HG03039 (cell line): Measurements from ENCODE around the gene HIVEP3.

Source experiments
- ATAC-seq: cut with Tn5 transposase; IDR thresholded peaks from one replicate; pipeline ENCODE4 v1.9.1; 2021; ENCODE audit warnings: mild to moderate bottlenecking, moderate library complexity; ENCODE audit not compliant: unreplicated experiment

The HIVEP3 gene

DNA sequence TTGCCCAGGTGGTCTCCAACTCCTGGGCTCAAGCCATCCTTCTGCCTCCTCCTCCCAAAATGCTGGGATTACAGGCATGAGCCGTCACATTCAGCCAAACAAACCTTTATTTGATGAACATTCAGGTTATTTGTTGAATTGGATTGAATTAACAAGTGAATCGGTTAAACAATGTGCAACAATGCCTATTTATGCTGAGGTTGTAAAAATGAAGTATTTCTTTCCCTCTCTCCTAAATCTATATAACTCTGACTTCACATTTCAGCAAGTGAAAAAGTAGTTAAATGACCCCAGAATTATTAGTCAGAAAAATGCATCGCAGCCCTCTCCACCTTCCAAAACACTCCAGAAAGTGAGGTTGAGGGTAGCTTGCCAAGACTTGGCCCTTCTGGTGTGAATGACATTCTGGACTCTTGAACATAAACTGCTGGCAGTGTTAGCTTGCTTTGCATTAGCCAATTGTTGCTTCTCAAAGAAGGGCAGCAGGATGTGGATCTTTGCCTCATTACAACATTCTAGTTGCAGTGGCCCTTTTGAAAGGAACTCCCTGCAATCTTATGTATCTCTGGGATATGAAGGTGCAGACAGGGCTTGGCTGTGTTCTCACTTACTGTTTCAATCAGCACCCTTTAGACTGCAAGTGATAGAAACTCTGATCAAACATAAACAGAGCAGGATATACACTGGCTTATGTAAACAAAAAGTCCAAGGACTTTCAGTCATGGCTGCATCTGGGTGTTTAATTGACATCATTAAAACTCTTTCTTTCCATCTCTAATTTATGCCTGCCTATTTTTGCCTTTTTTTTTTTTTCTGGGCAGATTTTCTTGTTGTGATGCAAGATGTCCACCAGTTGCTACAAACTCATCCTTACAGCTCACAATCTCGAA lies 456.7 kb downstream of the HIVEP3 start:
- no peak for ATAC-seq

DNA sequence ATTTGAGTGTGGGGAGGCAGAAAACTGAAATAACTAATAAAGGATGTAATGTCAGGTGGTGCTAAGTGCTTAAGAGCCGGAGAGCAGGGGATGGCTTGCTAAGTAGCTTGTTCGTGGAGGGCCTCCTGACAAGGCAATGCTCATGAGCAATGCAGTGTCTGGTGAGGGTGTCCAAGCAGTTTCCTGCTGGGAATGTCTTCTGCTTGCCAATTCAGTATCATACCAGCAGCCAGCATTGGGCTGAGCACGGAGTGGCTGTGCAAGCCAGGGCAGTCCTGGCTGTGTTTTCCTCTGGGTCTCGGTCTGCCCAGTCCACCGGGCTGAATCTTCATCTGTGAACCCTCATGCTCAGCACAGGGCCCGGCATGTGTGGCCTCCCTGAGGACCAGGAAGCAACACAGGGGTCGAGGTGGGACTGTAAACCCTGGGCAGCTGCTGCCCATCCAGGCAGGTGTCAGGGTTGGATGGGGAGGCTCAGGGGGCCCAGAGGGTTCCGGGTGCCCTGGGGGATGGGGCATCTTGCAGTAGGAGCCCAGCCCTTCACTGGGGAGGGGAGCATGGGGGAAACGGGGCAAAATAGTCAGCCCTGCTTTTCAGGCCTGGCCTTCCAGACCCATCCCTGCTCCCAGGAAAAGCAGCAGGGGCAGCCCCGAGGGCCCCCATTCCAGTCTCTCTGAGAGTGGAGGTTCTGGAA lies 461.7 kb downstream of the HIVEP3 start:
- no peak for ATAC-seq
